ENCODE results near the gene MRNIP. TPM values are rescaled to one million over a fixed set of nuclear protein-coding genes. Genes with fewer than 3 reads are reported as not detected.

Gene MRNIP
- total RNA-seq, 1 donor from 2014 or later, result 21.4 TPM

DNA sequence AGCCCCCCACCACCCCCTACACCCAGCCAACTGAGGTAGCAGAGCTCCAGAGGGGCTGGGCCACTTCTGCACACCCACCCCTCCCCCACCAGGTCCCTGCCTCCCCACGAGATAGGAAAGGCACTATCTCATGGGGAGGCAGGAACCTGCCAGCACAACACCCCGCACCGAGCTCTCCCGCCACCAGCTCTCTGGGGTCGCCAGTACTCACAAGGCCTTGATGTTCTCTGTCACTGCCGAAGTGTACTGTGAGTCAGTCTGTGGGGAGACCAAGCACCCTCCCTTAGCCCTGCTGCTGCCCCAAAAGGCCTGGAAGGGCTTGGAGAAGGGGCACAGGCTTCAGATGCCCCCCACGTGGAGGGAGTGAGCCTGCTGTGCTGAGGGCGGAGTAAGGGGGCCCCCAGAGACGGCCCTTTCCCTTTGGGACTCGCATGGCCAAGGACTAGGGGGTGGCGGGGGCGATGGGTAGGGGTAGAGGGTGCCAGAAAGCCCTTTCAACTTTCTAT is 57.9 kb downstream of the MRNIP start:
- no peak overlapping the region for H3K9ac ChIP-seq (ENCODE audit: low read depth in 1 of 3, low read length in 3 of 3)
- peaks cover 26 to 51% (median 46%) of the 10 kb centered on the region in 3 donors for H3K4me1 ChIP-seq (ENCODE audit: control insufficient read depth in 3 of 3, insufficient read depth in 3 of 3, low read length in 3 of 3)
- no peak overlapping the region for H3K27ac ChIP-seq (ENCODE audit: low read depth, low read length)
- H3K36me3 ChIP-seq (ENCODE audit: control insufficient read depth in 3 of 3, insufficient read depth in 3 of 3, low read length in 3 of 3), result peaks cover 29 to 32% (median 29%) of the 10 kb centered on the region in 3 donors
- no peaks in the 10 kb centered on the region for H3K27me3 ChIP-seq (ENCODE audit: control insufficient read depth in 3 of 3, insufficient read depth in 3 of 3, low read length in 3 of 3)
- no peaks in the 10 kb centered on the region for H3K9me3 ChIP-seq (ENCODE audit: control insufficient read depth in 3 of 3, low read length in 3 of 3)
- no peak overlapping the region for H3K4me3 ChIP-seq (ENCODE audit: low read length in 3 of 3)

DNA sequence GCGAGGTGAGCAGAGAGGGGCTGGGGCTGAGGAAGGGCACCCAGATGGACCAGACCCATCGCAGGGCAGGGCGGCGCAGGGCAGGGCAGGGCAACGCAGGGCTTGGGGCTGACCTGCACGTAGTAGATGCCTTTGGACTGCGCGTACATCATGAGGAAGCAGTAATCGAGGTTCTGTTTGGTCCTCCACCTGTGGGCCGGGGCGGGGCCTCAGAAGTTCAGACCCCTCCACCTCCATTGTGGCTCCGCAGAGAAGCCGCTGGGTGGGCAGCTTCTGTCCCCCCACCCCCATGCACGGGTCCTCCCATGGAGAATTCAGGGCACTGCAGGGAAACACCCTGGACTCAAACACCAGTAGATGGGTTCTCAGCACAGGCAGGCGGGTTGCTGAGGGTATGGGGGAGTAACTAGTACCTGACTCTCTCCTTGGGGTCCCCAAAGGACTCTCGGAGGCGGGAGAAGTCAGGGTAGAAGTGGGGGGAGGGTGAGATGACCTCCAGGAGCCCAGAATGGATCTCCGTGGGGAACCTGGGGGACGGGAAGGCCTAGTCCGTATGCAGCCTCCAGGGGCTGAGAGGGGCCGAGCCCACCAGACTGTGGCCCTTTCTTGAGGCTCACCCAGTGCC is 58.4 kb downstream of the MRNIP start:
- Histone ChIP-seq H3K9me3 (ENCODE audit: control insufficient read depth in 3 of 3, low read length in 3 of 3) (no peaks in the 10 kb centered on the region), H3K4me1 (ENCODE audit: control insufficient read depth in 3 of 3, insufficient read depth in 3 of 3, low read length in 3 of 3) (peaks cover 21 to 52% (median 48%) of the 10 kb centered on the region in 3 donors), H3K27me3 (ENCODE audit: control insufficient read depth in 3 of 3, insufficient read depth in 3 of 3, low read length in 3 of 3) (no peaks in the 10 kb centered on the region), H3K9ac (ENCODE audit: low read depth in 1 of 3, low read length in 3 of 3) (no peak overlapping the region), H3K27ac (ENCODE audit: low read depth, low read length) (no peak overlapping the region), H3K4me3 (ENCODE audit: low read length in 3 of 3) (no peak overlapping the region), H3K36me3 (ENCODE audit: control insufficient read depth in 3 of 3, insufficient read depth in 3 of 3, low read length in 3 of 3) (peaks cover 29 to 32% (median 29%) of the 10 kb centered on the region in 3 donors)

DNA sequence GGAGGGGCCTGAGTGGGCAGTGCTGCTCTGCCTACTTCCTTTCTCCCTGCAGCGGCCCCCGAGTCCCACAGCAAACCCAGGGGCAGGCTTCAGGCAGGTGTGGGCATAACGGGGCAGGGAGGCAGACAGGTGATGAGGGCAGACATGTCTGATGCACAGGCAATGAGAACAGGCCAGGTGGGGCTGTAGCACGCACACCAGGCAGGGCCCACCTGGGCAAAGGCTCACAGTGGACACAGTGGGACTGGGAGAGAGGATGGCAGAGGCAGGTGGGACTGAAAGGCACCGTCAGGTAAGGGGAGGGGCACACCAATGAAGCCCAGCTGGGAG is 59.0 kb downstream of the MRNIP start:
- Histone ChIP-seq H3K9ac (ENCODE audit: low read depth in 1 of 3, low read length in 3 of 3) (no peak overlapping the region), H3K27ac (ENCODE audit: low read depth, low read length) (no peak overlapping the region), H3K36me3 (ENCODE audit: control insufficient read depth in 3 of 3, insufficient read depth in 3 of 3, low read length in 3 of 3) (peaks cover 29 to 32% (median 29%) of the 10 kb centered on the region in 3 donors), H3K4me3 (ENCODE audit: low read length in 3 of 3) (no peak overlapping the region), H3K4me1 (ENCODE audit: control insufficient read depth in 3 of 3, insufficient read depth in 3 of 3, low read length in 3 of 3) (peaks cover 16 to 52% (median 47%) of the 10 kb centered on the region in 3 donors), H3K27me3 (ENCODE audit: control insufficient read depth in 3 of 3, insufficient read depth in 3 of 3, low read length in 3 of 3) (no peaks in the 10 kb centered on the region), H3K9me3 (ENCODE audit: control insufficient read depth in 3 of 3, low read length in 3 of 3) (no peaks in the 10 kb centered on the region)

- H3K36me3 ChIP-seq (ENCODE audit: control insufficient read depth in 3 of 3, insufficient read depth in 3 of 3, low read length in 3 of 3), result peaks cover 29 to 32% (median 29%) of the 10 kb centered on the region in 3 donors
- peaks cover 22 to 52% (median 47%) of the 10 kb centered on the region in 3 donors for H3K4me1 ChIP-seq (ENCODE audit: control insufficient read depth in 3 of 3, insufficient read depth in 3 of 3, low read length in 3 of 3)
- no peak overlapping the region for H3K4me3 ChIP-seq (ENCODE audit: low read length in 3 of 3)
- H3K27ac ChIP-seq (ENCODE audit: low read depth, low read length), result no peak overlapping the region
- H3K9me3 ChIP-seq (ENCODE audit: control insufficient read depth in 3 of 3, low read length in 3 of 3), result no peaks in the 10 kb centered on the region
- no peaks in the 10 kb centered on the region for H3K27me3 ChIP-seq (ENCODE audit: control insufficient read depth in 3 of 3, insufficient read depth in 3 of 3, low read length in 3 of 3)
- H3K9ac ChIP-seq (ENCODE audit: low read depth in 1 of 3, low read length in 3 of 3), result peak overlapping the region in 1 of 3 donors; percentile 25
These were observed 59.6 kb downstream of the MRNIP start for GRCh38 chr5:179798771-179799643.

DNA sequence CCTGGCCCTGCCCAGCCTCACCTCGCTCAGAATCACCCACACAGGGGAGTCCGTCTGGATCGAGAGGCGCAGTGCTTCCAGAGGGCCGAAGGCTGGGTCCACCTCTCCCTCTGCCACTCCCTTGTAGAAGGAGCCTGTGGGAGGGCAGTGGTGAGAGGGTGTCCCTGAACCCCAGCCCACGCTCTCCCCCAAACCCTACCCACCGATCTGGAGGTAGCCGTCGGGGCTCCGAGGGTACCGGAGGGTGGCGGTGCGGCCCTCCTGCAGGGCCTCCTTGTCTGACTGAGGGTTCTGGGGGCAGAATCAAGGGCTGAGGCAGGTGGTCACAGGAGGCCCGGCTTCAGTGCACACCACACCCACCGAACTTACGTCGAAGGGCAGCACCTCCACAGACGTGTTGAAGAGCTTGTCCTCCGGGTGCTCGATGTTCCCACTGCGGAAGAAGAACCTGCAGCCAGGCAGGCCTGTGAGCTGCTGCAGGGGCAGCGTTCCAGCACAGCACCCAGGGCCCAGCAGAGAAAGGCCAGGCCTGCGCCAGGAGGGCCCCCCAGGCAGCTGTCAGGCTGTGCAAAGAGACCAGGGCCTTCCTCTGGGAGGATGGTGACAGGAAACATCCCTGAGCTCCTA is 60.4 kb downstream of the MRNIP start:
- peaks cover 29 to 53% (median 49%) of the 10 kb centered on the region in 3 donors for H3K4me1 ChIP-seq (ENCODE audit: control insufficient read depth in 3 of 3, insufficient read depth in 3 of 3, low read length in 3 of 3)
- no peak overlapping the region for H3K27ac ChIP-seq (ENCODE audit: low read depth, low read length)
- peak overlapping the region in 1 of 3 donors; percentile 33 for H3K9ac ChIP-seq (ENCODE audit: low read depth in 1 of 3, low read length in 3 of 3)
- no peak overlapping the region for H3K4me3 ChIP-seq (ENCODE audit: low read length in 3 of 3)
- no peaks in the 10 kb centered on the region for H3K9me3 ChIP-seq (ENCODE audit: control insufficient read depth in 3 of 3, low read length in 3 of 3)
- H3K27me3 ChIP-seq (ENCODE audit: control insufficient read depth in 3 of 3, insufficient read depth in 3 of 3, low read length in 3 of 3), result no peaks in the 10 kb centered on the region
- peaks cover 29 to 32% (median 29%) of the 10 kb centered on the region in 3 donors for H3K36me3 ChIP-seq (ENCODE audit: control insufficient read depth in 3 of 3, insufficient read depth in 3 of 3, low read length in 3 of 3)

DNA sequence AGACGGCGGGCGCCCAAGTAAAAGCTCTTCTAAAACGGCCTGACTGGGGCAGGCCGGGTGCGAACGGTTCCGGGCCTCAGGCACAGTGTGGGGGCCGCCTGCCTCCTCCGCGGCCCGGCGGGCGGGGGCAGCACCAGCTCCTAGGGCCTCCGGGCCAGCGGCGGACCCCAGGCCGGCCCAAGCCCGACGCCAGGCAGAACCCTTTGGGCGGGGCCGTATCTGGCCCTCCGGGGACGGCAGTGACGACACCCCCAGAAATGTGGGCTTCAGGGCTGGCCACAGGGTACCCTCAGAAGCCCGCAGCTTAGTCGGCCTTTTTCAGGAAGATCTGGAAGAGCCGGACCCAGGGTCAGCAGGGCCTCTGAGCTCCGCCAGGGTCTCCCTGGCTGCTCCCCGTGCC is 60.9 kb downstream of the MRNIP start:
- Histone ChIP-seq H3K4me3 (ENCODE audit: low read length in 3 of 3) (no peak overlapping the region), H3K9me3 (ENCODE audit: control insufficient read depth in 3 of 3, low read length in 3 of 3) (no peaks in the 10 kb centered on the region), H3K9ac (ENCODE audit: low read depth in 1 of 3, low read length in 3 of 3) (peak overlapping the region in 1 of 3 donors; percentile 33), H3K27me3 (ENCODE audit: control insufficient read depth in 3 of 3, insufficient read depth in 3 of 3, low read length in 3 of 3) (no peaks in the 10 kb centered on the region), H3K36me3 (ENCODE audit: control insufficient read depth in 3 of 3, insufficient read depth in 3 of 3, low read length in 3 of 3) (peaks cover 29 to 32% (median 29%) of the 10 kb centered on the region in 3 donors), H3K4me1 (ENCODE audit: control insufficient read depth in 3 of 3, insufficient read depth in 3 of 3, low read length in 3 of 3) (peaks cover 28 to 53% (median 48%) of the 10 kb centered on the region in 3 donors), H3K27ac (ENCODE audit: low read depth, low read length) (no peak overlapping the region)

GRCh38 chr5:179796877-179797608 is 61.6 kb downstream of the MRNIP start:
- H3K9me3 ChIP-seq (ENCODE audit: control insufficient read depth in 3 of 3, low read length in 3 of 3), result no peaks in the 10 kb centered on the region
- H3K9ac ChIP-seq (ENCODE audit: low read depth in 1 of 3, low read length in 3 of 3), result peak overlapping the region; percentile 43 to 82 (median 67)
- H3K4me3 ChIP-seq (ENCODE audit: low read length in 3 of 3), result peak overlapping the region in 2 of 3 donors; percentile 23 to 60
- H3K36me3 ChIP-seq (ENCODE audit: control insufficient read depth in 3 of 3, insufficient read depth in 3 of 3, low read length in 3 of 3), result peaks cover 29 to 35% (median 31%) of the 10 kb centered on the region in 3 donors
- H3K4me1 ChIP-seq (ENCODE audit: control insufficient read depth in 3 of 3, insufficient read depth in 3 of 3, low read length in 3 of 3), result peaks cover 30 to 49% (median 45%) of the 10 kb centered on the region in 3 donors
- no peaks in the 10 kb centered on the region for H3K27me3 ChIP-seq (ENCODE audit: control insufficient read depth in 3 of 3, insufficient read depth in 3 of 3, low read length in 3 of 3)
- H3K27ac ChIP-seq (ENCODE audit: low read depth, low read length), result peak overlapping the region; percentile 47

DNA sequence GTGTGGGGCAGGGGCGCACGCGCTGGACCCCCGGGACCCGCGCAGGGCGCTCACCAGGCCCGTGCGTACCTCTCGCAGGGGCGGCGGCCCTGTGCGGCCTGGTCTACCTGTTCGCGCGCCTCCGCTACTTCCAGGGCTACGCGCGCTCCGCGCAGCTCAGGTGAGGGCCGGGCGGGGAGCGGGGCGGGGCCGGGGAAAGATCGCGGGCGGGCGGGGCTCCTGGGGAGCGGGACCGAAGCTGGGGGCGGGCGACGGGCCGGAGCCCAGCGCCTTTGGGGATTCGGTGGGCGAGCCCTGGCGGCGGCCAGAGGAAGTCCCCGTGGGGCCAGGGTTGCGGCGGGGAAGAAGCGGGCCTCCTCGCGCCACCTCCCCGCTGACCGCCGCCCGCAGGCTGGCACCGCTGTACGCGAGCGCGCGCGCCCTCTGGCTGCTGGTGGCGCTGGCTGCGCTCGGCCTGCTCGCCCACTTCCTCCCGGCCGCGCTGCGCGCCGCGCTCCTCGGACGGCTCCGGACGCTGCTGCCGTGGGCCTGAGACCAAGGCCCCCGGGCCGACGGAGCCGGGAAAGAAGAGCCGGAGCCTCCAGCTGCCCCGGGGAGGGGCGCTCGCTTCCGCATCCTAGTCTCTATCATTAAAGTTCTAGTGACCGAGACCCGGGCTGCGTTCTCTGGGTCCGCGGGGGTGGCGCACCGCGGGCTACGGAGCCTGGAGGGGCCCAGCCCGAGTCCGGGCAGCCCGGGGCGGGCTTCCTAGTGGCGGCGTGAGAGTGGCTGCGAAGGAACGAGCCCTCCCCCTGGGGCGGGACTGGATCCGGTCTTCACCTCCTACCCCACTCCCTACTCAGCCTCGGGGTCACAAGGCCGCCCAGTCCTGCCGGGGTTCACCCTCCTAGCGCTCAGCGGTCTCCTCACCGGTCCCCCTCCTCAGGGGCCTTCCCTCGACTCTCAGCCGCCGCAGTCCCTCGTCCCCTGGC is 62.5 kb downstream of the MRNIP start:
- Histone ChIP-seq H3K9ac (ENCODE audit: low read depth in 1 of 3, low read length in 3 of 3) (peak overlapping the region; percentile 43 to 82 (median 69)), H3K4me3 (ENCODE audit: low read length in 3 of 3) (peak overlapping the region; percentile 43 to 72 (median 60)), H3K27ac (ENCODE audit: low read depth, low read length) (peak overlapping the region; percentile 47), H3K36me3 (ENCODE audit: control insufficient read depth in 3 of 3, insufficient read depth in 3 of 3, low read length in 3 of 3) (peaks cover 29 to 35% (median 32%) of the 10 kb centered on the region in 3 donors), H3K9me3 (ENCODE audit: control insufficient read depth in 3 of 3, low read length in 3 of 3) (no peaks in the 10 kb centered on the region), H3K4me1 (ENCODE audit: control insufficient read depth in 3 of 3, insufficient read depth in 3 of 3, low read length in 3 of 3) (peaks cover 31 to 47% (median 43%) of the 10 kb centered on the region in 3 donors), H3K27me3 (ENCODE audit: control insufficient read depth in 3 of 3, insufficient read depth in 3 of 3, low read length in 3 of 3) (no peaks in the 10 kb centered on the region)

Measured in skeletal muscle tissue (tissue), 4 donors.